Stimulated activated CD8-positive, alpha-beta memory T cell treated with anti-CD3 and anti-CD28 coated beads, Interleukin-4, amount 100 ng/mL, for 1 hour (primary cell): ENCODE measurements around the gene IFNA14.
"Not testable (repeated sequence)": the region's sequence is repeated elsewhere in the genome, so short reads cannot be mapped to it uniquely, and the experiment has no call there.

Experiments
- DNase-seq, 2 donors: peaks; one replicate each; pipeline ENCODE4 v3.0.0-alpha.2; 2020; ENCODE audit warnings: low read depth in 2 of 2, low spot score in 1 of 2

IFNA14 gene

GRCh38 chr9:21217211-21217610, 22.6 kb downstream of the IFNA14 start, which contains the start of gene IFNA16:
Gene IFNA16 (minus strand): TSS chr9:21217311. CDS start chr9:21217305, 6 bp downstream.
- DNase-seq = not testable (repeated sequence)

DNA sequence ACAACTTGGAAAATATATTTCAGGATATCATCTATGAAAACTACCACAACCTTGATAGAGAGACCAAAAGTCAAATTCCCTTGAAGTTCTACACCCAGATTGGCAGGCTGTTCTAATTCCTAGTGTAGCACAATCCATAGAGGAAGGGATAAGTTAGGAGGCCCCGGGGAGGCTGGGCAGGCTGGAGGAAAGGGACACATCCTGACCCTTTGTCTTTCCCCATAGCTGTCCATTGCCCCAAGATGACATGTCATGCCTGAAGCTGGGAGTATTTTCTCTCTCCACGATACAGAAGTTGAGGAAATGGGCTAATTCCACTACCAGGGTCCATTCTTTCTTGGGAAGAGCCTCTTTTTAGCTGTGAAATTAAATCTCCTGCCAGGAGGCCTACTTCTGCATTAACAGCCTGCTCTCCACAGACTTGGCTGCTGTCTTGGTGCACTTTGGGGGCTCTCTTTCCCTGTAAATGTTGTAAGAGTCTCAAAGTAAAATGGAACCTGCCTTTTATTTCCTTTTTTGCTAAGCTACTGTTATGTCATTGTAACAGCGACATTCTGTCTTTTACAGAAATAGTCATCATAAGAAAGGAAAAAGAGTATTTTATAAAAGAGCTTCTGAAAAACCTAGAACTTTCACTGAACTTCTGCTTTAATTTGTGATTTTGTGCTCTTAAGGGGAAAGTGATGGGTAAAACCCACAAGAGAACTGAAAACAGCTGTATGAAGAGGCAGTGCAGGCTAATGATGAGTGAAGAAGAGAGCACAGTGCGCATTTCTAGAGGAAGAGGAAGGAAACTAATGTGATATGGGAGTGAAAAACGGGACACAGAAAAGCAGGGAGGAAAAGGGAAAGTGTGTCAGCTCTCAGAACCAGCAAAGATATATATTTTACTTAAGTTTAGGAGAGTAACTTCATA, 26.1 kb downstream of the IFNA14 start:
- DNase-seq = not testable (repeated sequence)

- not testable (repeated sequence) for DNase-seq
Observed at GRCh38 chr9:21212160-21212559, 27.6 kb downstream of the IFNA14 start.

DNA sequence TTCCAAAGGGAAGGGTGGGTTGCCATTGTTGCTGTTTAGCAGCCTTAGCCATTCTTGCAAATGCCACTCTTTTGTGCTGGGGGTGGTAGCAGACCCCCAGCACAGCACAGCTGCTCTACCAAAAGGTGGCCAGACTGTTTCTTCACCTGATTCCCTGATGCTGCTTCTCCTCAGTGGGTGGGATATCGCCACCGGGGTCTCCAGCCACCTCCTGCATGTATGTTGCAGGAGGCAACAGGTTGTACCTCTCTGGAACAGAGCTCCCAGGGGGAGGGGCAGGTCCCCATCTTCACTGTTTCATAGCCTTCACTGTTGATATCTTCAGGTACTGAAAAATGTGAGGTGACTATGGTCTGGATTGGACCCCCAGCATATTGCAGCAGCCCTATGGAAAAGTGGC, 29.0 kb downstream of the IFNA14 start:
- DNase-seq = not testable (repeated sequence)

DNA sequence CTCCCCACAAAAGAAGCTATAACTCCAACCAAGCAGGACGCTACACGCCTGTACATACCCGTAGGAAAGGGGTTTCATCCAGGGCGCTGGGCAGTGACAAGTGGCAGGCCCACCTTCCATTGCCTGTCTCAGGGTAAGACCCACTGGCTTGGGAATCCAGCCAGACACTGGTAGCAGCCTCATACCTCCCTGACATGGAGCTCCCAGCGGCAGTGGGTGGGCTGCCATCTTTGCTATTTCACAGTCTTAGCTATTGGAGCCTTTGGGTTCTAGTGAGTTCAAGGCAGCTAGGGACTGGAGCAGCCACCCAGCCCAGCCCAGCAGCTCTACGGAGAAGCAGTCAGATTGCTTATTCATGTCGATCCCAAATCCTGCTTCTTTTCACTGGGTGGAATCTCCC, 29.5 kb downstream of the IFNA14 start:
- DNase-seq = no peak

GRCh38 chr9:21207043-21207442, 32.8 kb downstream of the IFNA14 start, which contains the start of gene IFNA10:
Gene IFNA10 (minus strand): TSS chr9:21207143. CDS start chr9:21207097, 46 bp downstream.
- DNase-seq = not testable (repeated sequence)

- DNase-seq = no peak
Observed at GRCh38 chr9:21205204-21205603, 34.6 kb downstream of the IFNA14 start.

GRCh38 chr9:21202105-21202504, 37.7 kb downstream of the IFNA14 start, which contains the start of gene IFNA7:
Gene IFNA7 (minus strand): TSS chr9:21202205. CDS start chr9:21202165, 40 bp downstream.
- not testable (repeated sequence) for DNase-seq

GRCh38 chr9:21194867-21195776, 44.7 kb downstream of the IFNA14 start:
- not testable (repeated sequence) for DNase-seq
